AG20443 (cell line): ENCODE measurements around the gene RUSC2.

ENCODE experiments used
- DNase-seq: peaks from one replicate; pipeline ENCODE4 v3.0.0; 2012; ENCODE audit warnings: low spot score, mixed read lengths

RUSC2 gene, protein sequence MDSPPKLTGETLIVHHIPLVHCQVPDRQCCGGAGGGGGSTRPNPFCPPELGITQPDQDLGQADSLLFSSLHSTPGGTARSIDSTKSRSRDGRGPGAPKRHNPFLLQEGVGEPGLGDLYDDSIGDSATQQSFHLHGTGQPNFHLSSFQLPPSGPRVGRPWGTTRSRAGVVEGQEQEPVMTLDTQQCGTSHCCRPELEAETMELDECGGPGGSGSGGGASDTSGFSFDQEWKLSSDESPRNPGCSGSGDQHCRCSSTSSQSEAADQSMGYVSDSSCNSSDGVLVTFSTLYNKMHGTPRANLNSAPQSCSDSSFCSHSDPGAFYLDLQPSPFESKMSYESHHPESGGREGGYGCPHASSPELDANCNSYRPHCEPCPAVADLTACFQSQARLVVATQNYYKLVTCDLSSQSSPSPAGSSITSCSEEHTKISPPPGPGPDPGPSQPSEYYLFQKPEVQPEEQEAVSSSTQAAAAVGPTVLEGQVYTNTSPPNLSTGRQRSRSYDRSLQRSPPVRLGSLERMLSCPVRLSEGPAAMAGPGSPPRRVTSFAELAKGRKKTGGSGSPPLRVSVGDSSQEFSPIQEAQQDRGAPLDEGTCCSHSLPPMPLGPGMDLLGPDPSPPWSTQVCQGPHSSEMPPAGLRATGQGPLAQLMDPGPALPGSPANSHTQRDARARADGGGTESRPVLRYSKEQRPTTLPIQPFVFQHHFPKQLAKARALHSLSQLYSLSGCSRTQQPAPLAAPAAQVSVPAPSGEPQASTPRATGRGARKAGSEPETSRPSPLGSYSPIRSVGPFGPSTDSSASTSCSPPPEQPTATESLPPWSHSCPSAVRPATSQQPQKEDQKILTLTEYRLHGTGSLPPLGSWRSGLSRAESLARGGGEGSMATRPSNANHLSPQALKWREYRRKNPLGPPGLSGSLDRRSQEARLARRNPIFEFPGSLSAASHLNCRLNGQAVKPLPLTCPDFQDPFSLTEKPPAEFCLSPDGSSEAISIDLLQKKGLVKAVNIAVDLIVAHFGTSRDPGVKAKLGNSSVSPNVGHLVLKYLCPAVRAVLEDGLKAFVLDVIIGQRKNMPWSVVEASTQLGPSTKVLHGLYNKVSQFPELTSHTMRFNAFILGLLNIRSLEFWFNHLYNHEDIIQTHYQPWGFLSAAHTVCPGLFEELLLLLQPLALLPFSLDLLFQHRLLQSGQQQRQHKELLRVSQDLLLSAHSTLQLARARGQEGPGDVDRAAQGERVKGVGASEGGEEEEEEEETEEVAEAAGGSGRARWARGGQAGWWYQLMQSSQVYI (N-terminal part only)

DNA sequence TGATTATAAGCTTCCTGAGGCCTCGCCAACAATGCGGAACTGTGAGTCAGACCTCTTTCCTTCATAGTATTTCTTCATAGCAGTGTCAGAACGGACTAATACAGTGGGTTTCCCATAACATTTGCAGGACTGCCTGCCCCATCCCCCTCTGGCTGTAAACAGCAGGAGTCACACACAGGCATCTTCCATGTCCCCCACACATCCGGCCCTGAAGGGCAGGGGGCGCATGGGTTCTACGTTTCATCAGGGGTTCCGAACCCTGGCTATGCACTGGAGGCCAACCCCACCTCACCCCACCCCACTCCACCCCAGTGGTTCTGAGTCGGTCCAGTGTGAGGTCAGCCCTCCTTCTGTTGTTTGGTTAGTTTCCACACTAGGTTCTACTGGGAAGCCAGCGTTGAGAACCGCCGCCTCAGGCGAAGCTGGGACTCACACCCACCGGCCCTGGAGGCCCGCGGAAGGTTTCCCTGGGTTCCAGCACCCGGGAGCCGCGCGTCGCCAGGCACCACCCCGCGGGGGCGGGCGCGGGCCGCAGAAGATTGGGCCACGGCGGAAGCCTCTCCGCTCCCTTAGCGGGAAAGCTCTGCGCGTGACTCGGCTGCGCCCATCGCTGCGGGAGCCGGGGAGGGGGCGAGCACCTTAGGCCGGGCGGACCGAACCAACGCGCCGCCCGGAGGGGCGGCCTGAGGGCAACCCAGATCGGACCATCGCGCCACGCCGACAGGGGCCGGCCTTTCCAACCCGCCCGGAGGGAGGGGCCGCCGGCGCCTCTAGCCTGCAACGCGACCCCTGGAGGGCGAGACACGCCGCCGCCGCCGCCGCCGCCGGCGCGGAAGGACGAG is at the start of gene RUSC2:
Gene RUSC2 (plus strand): TSS at position 799 of the 842 bp plus-strand sequence. CDS start 56,411 bp downstream, outside the sequence.
- DNase-seq = peak; percentile 86

DNA sequence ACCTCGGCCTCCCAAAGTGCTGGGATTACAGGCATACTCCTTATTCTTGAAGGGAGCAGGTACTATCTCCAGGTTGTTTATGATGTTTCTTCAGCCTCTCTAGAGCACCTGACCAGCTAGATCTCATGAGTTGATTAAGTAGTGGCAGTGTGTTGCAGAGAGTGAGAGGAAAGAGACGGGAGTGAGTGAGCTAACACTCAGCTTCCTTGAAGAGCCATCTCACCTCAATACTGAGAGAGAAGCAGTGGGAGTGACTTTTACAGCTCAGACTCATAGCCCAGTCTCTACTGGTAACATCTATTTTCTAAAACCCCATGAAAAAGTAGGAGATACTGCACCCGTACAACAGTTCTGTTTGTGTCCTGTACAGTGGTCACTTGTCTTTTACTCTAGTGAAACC is 43.9 kb upstream of the RUSC2 start:
- DNase-seq = no peak

DNA sequence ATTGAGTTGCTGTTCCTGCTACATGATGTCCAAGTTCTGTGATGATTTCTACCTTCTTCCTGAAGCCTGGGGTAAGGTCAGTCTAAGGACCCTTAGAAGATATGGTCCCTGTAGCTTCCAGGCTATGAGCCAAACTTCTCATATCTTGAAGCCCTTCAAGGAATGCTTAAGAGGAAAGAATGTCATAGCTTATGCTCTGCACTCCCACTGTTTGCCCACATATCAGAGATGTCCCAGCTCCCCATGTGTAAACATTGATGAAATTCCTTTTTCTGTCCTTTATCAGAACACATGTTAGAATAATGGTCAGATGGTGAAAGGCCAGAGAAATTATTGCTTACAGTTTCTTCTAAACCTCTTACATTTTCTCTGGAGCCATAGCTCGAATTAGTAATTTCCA is 41.4 kb upstream of the RUSC2 start:
- no peak for DNase-seq

DNA sequence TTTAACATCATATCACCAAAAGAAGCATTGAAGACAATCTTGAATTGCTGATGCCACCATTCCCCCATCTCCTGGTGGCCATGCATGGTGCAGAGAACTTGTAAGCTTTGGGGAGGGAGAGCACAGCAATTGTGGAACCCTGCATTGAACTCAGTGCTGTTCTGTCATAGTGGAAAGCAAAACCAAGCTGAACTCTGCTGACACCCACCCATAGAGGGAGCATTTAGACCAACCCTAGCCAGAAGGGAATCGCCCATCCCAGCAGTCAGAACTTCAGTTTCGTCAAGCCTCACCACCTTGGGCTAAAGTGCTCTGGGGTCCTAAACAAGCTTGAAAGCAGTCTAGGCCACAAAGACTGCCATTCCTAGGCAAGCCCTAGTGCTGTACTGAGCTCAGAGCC is 37.4 kb upstream of the RUSC2 start:
- no peak for DNase-seq

DNA sequence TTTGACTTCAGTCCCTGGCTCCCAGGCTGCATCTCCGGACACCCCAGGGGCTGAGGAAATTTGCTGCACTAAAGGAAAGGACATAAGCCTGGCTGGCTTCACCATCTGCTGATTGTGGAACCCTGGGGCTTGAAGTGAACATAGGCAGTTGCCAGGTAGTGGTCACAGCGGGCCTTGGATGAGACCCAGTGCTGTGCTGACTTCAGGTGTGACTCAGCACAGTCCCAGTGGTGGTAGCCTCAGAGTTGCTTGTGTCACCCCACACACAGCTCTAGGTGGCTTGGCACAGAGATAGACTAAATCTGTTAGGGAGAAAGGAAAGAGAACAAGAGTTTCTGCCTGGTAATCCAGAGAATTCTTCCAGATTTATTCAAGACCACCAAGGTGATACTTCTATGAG is 36.1 kb upstream of the RUSC2 start:
- no peak for DNase-seq

DNA sequence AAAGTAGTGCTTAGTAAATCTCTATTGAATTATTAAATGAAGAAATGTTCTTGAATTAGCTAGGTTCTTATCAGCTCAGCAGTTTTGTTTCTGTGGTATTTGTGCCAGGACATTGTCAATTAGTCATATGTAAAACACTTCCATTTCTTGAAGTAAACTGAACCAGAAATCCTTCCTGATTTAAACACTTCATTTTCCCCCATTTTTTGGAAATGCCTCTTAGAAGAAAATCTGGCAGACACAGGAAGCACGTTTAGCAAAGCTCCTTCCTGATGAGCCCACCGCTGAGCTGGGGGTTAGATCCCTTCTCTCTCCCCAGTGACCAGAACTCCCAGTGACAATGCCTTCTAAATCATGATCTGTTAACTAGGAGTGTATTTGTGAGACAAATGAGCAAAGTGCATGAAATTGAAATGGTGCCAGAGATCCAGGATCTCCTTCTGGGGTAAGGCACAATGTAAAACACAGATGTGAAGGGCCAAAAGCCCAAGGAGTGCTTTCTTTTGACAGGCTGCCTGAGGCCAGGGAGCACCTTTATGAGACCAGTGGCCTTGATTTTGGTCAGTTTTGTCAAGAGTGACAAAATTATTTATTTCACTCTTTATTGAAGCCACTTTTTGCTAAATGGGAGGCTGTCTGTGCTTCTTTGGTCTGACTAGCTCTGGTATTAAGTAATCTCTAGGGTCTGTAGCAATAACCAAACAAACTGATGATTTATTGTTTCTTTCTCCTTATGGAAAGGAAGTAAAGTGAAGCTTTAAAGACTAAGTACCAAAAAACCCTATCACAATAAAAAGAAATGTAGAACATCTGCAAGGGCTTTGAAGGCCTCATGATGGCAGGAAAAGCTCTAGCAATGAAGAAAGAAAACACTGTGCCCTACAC is 25.5 kb upstream of the RUSC2 start:
- no peak for DNase-seq

DNA sequence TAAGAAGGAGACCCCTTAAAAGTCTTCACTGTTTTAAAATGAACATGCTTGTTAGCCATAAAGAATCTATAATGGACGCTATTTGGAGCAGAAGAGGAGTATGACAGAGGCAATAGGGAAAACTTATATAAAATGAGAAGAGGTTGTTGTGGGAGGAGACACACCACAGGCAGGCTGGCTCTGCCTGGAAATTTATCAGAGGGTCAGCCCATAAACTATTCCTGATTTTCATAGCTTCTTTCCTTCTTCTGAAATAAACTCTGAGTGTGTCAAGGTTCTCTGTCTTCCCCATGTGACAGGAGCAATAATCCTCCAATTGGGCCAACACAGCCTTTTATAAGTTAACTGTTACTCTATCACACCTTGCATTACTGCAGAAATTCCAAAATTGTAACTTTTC is 19.6 kb upstream of the RUSC2 start:
- DNase-seq = no peak

DNA sequence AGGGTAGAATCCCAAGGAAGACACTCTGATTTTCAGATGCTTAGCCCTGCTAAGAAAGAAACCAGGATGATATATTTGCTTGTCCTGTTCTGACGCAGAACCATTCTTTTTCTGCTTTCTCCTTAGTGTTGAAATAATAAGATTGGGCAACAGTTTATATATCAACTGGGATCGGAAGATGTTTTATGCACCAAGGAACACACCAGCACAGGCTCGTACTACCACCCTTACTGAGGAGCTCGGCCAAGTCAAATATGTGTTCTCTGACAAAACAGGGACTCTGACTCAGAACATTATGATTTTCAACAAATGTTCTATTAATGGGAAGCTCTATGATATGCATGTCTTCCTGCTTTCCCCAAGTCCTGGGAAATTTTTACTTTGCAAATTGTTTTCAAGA is 19.0 kb upstream of the RUSC2 start:
- DNase-seq = peak; percentile 44

DNA sequence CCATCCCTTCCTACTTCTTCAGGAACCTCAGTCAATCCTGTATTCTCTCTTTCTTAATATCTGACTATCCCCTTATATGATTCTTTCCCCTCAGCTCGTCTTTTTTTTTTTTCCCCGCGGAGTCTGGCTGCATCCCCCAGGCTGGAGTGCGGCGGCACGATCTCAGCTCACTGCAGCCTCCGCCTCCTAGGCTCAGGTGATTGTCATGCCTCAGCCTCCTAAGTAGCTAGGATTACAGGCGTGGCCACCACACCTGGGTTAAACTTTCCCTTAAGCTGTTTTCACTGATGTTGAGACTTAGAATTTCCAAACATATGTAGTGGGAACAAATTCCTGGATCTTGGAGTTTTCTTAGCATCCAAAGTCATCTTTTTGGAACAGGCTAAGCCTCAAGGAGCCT is 13.3 kb upstream of the RUSC2 start:
- DNase-seq = no peak

DNA sequence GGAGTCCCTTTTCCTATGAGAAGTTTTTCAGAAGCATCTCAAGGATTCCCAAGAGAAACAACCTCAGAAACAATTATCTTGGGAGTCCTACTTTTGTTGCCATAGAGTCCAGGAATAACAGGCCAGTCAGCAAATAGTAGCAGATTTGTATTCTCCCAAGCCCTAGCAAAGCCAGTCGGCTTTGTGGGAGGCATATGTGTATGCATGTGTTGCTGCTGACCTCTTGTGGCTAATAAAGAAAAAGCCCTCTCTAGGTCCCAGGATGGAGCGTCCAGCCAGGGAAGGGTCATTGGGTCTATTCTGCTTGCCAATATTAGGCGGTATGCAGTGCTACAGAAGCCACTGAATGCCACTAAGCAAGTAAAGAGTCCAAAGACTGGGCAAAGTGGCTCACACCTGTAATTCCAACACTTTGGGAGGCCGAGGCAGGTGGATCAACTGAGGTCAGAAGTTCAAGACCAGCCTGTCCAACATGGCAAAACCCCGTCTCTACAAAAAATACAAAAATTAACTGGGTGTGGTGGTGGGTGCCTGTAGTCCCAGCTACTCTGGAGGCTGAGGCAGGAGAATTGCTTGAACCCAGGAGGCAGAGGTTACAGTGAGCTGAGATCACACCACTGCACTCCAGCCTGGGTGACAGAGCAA is 12.6 kb upstream of the RUSC2 start:
- DNase-seq = peak; percentile 86

DNA sequence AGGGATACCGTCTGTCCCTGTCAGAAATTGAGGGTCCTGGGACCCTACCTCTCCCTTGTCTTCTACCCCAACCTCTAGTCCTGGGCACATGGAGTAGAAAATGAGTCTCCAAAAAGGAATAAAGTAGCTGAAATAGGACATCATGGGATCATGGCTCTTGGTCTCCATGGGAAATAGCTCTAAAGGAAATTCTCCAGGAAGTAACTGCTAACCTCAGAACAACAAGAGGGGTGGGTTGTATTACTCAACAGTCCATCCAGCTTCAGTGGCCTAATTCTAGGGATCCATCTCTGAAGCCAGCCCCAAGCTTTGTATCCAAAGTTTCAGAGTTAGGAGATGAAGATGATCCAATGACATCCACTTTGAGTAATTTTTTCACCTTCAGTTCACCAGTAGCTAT is 11.0 kb upstream of the RUSC2 start:
- no peak for DNase-seq

DNA sequence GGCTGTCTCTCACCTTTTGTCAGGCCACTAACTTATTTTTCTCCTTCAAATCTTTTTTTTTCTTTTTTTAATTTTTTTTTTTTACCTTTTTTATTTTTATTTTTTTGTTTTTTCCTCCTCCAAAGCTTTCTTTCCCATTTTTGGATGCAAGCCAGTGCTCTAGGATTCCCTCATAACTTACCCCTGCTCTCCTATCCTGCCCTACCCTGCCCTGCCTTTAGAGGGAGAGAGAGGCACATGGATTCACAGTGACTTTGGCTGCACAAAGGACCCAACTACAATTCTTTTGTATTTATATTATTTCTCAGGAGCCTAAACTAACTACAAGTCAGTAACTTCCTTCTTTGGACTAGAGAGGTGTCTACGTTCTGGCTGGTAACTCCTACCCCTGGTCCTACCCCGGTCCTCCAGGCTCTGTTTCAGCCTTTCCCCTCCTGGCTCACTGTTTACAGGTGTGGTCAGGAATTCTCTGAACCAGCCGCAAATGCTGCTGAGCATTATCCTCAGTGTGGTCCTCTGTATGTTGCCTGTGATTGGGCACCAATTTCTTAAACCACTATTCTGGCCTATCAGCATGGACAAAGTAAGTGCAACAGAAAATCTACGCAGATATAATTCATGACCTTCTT is 8.4 kb upstream of the RUSC2 start:
- peak; percentile 80 for DNase-seq

DNA sequence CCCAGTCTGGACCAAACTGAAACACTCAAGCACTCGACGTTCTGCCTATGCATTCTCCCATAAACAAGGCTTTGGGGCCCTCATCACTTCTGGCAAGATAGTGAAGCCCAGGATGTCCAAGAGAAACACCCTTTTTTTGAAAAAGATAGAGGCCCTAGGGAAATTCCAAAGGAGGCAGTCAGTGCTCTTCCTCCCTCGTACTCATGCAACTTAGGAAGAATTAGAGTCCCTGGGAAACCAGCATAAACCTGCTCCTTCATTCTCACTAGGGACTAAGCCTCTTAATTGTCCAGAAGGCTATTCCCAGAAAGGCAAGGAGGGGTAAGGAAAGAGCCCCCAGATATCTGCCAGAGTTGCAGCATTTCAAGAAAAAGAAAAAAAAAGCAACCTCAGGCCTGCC is 7.8 kb upstream of the RUSC2 start:
- no peak for DNase-seq

DNA sequence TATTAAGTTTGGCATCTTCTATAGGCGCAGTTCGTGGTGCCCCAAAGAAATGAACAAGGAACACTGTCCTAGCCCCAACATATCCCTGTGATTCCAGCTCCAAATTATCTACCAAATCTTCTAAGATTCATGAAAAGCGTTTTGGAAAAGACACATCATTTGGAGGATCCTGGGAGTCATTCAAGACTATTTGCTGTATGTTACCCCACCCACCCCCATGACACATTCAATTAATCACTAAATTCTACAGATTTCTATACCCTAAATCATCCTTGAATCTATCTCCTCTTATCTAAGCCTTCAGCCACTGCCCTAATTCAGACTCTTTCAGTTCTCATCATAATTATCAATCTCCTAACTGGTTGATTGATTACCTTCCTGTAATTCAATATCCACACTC is 5.5 kb upstream of the RUSC2 start:
- no peak for DNase-seq

DNA sequence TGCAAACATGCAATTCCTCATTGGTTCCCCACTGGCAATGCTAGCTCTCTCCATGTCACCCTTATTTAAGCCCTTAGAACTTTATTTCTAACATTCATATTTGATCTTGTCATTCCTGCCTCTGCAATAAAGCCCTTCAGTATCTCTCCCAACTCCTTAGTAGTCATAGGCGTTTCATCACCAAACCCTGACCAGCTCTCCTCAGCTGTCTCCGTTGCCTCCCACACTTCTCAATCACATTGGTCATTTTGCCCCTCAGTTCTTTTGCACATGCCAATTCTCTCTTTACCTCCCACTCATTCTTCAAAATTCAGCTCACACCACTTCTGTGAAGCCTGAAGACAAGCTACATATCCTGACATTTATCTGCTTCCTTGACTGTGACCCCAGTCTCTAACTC is 2.8 kb upstream of the RUSC2 start:
- no peak for DNase-seq

DNA sequence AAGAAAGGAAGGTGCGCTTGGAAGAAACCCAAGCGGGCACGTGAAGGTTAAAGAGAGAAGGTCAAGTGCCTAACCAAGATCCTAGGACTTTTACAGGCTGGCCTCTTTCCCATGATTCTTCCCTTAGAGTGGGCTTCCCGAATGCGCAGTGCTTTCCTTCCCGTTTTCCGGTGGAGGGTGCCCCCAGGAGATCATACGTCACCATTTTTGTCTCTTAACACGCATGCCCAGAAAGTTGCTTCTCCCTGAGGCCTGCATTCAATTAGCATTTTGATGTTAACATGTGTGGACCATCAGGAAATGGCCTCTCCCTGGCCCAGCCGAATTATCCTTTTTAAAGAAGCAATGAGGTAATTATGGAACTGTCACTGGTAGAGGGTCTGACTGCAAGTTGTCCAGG is 1.9 kb upstream of the RUSC2 start:
- peak; percentile 42 for DNase-seq

DNA sequence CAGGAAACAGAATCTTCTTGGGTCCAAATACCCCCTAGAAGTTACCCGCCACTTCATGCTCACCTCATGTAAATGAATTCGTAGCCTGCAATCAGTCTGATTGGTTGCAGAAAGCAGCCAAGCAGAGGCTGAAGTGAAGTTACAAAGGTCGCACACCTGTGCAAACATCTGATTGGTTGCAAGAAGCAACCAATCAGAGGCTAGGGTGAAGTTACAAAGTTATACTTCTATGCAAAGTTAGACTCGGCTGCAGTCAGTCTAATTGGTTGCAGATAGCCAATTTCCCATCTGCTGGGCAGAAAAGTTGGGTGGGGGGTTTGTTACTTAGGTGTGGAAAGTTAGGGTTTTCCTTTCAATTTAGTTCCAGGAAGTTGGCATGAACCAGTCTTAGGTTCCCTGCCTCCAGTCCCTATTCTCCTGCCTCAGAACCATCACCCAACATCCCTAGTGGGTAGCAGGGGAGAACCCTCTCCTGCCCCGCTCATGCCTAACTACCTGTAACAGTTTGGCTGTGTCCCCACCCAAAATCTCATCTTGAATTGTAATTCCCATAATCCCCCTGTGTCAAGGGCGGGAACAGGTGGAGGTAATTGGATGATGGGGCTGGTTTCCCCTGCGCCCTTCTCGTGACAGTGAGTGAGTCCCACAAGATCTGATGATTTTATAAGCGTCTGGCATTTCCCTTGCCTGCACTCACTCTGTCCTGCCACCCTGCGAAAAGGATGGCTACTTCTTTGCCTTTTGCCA is 1.2 kb upstream of the RUSC2 start:
- DNase-seq = no peak

DNA sequence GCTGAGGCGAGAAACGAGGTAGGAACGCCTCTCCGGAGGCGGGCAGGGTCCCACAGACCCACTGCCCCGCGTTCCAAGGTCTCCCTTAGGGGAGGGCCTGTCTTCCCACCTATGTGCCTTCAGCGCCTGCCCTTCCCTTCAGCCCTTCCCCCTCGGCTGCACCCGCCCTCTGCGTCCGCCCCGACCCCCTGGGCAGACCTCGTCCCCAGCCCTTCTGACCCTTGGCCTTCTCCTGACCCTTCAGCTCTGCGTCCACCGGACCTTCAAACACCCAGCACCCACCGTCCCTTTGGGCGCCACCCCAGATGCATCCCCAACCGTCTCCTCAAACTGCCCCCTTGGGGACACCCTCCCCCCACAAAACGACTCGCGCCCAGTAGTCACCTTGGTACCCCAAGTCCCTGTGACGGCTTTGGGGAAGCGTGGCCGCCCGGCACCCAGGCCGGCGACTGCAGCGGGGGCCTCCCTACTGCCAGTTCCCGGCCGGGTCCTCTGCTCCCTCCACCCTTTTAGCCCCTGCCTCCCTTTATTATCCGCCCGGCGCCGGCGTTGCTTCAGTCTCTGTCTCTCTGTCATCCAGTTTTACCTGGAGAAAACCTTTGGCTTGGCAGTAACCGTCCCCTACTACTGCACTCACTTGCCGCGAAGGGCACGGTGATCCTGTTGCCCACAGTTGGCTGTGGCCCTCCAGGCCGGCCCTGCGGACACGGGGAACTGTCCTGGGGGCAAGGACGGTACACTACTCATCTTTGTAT is 421 bp downstream of the RUSC2 start:
- DNase-seq = no peak
